NB4 (cell line): ENCODE measurements around the gene GBX2.

Source experiments
- MYC ChIP-seq: IDR thresholded peaks from 2 replicates; pipeline ENCODE4 v1.6.1; 2011; ENCODE audit warnings: low read depth, low read length
- POLR2A ChIP-seq: IDR thresholded peaks from 2 replicates; pipeline ENCODE4 v1.6.1; 2011; ENCODE audit warnings: mild to moderate bottlenecking; ENCODE audit not compliant: insufficient read length; ENCODE audit errors: extremely low read depth
- TF ChIP-seq, protein P1 (sequence below): IDR thresholded peaks from one replicate; pipeline ENCODE4 v1.5.1; 2012; ENCODE audit warnings: low read depth, low read length
- TF ChIP-seq, protein P2 (sequence below): IDR thresholded peaks from 2 replicates; pipeline ENCODE4 v1.6.1; 2011; ENCODE audit warnings: low read depth, low read length

DNA sequence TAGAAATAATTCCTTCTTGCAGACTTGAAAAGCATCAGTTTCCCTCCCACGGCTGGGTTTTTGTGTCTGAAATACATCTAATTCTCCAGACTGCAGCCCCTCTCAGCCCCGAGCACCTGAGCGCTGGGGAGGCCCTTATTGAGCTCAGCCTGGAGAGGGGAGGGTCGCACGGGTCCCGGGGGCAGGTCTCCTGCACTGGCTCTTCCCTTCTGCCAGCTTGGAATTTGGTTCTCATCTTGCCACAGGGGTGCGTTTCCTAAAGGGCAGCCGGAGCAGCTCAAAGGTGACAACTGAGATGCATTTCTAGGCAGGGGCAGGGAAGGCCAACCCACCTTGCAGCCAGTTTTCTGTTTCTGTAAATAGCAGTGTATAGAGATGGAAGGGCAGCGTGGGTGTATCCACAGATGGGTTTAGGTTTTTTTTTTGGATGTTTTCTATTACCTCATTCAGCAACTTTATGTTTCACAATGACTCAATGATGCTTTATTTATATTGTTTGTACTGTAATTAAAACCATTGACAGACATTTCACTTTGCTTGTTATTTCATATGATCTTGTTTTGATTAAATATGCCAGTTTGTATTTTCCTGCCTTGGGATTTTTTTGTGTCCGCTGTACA lies 37.0 kb downstream of the GBX2 start:
- TF ChIP-seq, protein P1, sequence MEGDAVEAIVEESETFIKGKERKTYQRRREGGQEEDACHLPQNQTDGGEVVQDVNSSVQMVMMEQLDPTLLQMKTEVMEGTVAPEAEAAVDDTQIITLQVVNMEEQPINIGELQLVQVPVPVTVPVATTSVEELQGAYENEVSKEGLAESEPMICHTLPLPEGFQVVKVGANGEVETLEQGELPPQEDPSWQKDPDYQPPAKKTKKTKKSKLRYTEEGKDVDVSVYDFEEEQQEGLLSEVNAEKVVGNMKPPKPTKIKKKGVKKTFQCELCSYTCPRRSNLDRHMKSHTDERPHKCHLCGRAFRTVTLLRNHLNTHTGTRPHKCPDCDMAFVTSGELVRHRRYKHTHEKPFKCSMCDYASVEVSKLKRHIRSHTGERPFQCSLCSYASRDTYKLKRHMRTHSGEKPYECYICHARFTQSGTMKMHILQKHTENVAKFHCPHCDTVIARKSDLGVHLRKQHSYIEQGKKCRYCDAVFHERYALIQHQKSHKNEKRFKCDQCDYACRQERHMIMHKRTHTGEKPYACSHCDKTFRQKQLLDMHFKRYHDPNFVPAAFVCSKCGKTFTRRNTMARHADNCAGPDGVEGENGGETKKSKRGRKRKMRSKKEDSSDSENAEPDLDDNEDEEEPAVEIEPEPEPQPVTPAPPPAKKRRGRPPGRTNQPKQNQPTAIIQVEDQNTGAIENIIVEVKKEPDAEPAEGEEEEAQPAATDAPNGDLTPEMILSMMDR: no peak
- TF ChIP-seq POLR2A: no peak
- TF ChIP-seq, protein P2, sequence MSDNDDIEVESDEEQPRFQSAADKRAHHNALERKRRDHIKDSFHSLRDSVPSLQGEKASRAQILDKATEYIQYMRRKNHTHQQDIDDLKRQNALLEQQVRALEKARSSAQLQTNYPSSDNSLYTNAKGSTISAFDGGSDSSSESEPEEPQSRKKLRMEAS: no peak
- no peak for TF ChIP-seq MYC
